ENCODE results near the gene MEAF6.

DNA sequence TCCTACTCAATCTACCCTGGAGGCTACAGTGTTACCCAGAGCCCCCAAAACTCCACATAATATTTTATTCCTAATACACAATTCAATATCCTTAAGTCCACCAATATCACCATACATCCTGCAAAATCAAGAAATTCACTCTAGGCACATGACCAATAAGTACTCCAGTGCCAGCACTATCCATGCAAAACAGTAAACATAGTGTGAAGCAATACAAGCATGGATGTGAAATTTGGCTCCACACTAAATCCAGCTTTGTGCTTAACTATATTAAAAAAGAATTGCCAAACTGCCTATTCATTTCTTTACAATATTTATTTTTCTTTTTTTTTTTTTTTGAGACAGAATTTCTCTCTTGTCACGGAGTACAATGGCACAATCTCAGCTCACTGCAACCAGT lies 3.0 kb upstream of the MEAF6 start:
- TF ChIP-seq, protein P1, sequence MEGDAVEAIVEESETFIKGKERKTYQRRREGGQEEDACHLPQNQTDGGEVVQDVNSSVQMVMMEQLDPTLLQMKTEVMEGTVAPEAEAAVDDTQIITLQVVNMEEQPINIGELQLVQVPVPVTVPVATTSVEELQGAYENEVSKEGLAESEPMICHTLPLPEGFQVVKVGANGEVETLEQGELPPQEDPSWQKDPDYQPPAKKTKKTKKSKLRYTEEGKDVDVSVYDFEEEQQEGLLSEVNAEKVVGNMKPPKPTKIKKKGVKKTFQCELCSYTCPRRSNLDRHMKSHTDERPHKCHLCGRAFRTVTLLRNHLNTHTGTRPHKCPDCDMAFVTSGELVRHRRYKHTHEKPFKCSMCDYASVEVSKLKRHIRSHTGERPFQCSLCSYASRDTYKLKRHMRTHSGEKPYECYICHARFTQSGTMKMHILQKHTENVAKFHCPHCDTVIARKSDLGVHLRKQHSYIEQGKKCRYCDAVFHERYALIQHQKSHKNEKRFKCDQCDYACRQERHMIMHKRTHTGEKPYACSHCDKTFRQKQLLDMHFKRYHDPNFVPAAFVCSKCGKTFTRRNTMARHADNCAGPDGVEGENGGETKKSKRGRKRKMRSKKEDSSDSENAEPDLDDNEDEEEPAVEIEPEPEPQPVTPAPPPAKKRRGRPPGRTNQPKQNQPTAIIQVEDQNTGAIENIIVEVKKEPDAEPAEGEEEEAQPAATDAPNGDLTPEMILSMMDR (IDR thresholded peaks at IDR 0.05; ENCODE audit: control extremely low read depth in 1 of 3, insufficient read depth in 1 of 3, low read depth in 1 of 3, low read length in 3 of 3), result no peak
- TF ChIP-seq RAD21 (IDR thresholded peaks at IDR 0.05 in 1 of 2, conservative IDR thresholded peaks at IDR 0.05 in 1 of 2; ENCODE audit: low read depth in 2 of 2, low read length in 2 of 2), result no peak
- TF ChIP-seq HDAC2 (IDR thresholded peaks at IDR 0.05; ENCODE audit: borderline replicate concordance in 1 of 2, low read depth in 2 of 2, low read length in 2 of 2), result no peak
- no peak for TF ChIP-seq EZH2 (IDR thresholded peaks at IDR 0.05; ENCODE audit: low read depth, low read length, severe bottlenecking)
- TF ChIP-seq POLR2AphosphoS5 (IDR thresholded peaks at IDR 0.05; ENCODE audit: low read depth, low read length), result no peak
- TF ChIP-seq SP1 (IDR thresholded peaks at IDR 0.05; ENCODE audit: low read depth, low read length), result no peak
- TF ChIP-seq CHD2 (IDR thresholded peaks at IDR 0.05; ENCODE audit: low read length), result no peak
- no peak for TF ChIP-seq TEAD4 (IDR thresholded peaks at IDR 0.05; ENCODE audit: low read depth, low read length)
- TF ChIP-seq BACH1 (IDR thresholded peaks at IDR 0.05; ENCODE audit: low read length), result no peak
- no peak for TF ChIP-seq POU5F1 (IDR thresholded peaks at IDR 0.05; ENCODE audit: low read depth, low read length)
- TF ChIP-seq ASH2L (IDR thresholded peaks at IDR 0.05; ENCODE audit: low read length), result no peak
